OCI-LY3 (cell line): ENCODE data around the gene UXT.

Experiments used
- EZH2phosphoT487 ChIP-seq: fragments of 200-600 bp; shearing (Covaris generic); IDR thresholded peaks from 2 replicates; pipeline ENCODE4 v1.6.1; 2018; ENCODE audit warnings: antibody characterized with exemption, mixed run types, low read depth
- TF ChIP-seq, protein P1 (sequence below): fragments of 200-600, 300-600 bp; sonication (generic); IDR thresholded peaks from 2 replicates; pipeline ENCODE4 v1.5.1; 2014; ENCODE audit warnings: antibody characterized with exemption, low read length, low read depth

DNA sequence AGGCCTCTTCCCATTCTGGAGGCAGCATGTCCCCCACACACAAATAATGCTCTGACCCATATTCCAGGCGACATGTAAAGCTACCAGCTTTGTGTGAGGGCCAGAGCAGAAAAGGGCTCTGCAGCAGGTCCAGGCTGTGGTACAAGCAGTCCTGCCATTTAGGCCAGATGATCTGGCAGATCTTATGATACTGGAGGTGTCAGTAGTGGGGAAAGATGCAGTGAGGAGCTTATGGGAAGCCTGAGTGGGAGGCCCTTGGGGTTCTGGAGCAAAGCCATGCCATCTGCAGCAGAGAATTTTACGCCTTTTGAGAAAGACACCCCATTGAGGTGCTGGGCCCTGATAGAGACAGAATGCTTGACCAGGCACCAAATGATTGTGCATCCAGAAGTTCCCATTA lies 47.1 kb downstream of the UXT start:
- TF ChIP-seq, protein P1, sequence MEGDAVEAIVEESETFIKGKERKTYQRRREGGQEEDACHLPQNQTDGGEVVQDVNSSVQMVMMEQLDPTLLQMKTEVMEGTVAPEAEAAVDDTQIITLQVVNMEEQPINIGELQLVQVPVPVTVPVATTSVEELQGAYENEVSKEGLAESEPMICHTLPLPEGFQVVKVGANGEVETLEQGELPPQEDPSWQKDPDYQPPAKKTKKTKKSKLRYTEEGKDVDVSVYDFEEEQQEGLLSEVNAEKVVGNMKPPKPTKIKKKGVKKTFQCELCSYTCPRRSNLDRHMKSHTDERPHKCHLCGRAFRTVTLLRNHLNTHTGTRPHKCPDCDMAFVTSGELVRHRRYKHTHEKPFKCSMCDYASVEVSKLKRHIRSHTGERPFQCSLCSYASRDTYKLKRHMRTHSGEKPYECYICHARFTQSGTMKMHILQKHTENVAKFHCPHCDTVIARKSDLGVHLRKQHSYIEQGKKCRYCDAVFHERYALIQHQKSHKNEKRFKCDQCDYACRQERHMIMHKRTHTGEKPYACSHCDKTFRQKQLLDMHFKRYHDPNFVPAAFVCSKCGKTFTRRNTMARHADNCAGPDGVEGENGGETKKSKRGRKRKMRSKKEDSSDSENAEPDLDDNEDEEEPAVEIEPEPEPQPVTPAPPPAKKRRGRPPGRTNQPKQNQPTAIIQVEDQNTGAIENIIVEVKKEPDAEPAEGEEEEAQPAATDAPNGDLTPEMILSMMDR: no peak
- TF ChIP-seq EZH2phosphoT487: no peak
